ENCODE results near the gene ZNF611. TPM values are rescaled to one million over a fixed set of nuclear protein-coding genes. Genes with fewer than 3 reads are reported as not detected.

ZNF611 gene
- total and polyA plus RNA-seq, 10 of the 15 experiments (the other 5 are each of a cell fraction or from before 2014, with no cell fraction given), result 1.4 to 16.8 (median 7.6) TPM

DNA sequence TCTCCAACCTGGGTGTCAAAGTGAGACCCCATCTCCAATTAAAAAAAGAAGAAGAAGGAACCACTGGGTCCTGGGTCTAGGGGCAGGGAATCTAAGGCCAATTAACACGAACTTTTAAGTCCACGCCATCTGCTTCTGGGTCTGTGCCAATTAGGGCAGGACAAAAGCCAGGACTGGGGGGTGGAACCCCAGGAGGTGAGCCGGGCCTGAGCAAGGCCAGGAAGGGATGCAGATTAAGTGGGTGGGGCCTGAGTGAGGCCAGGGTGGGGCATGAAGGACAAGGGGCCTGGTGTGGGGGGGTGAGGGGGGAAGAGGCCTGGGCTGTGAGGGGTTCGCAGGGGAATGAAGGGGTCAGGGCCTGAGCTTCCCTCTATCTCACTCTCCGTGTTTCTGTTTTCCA lies 70.4 kb downstream of the ZNF611 start:
- ATAC-seq (no peak), FAIRE-seq (no peak), DNase-seq (ENCODE audit: low read depth, low spot score) (no peak)
- no peak overlapping the region for H3K4me3 ChIP-seq
- H3K27ac ChIP-seq (ENCODE audit: control insufficient read depth, insufficient read depth), result no peak overlapping the region
- POLR2A ChIA-PET, result no interaction called here
- 98% methylated on average over 3 of the region's 5 CpGs for WGBS (ENCODE audit: insufficient coverage, insufficient replicate concordance, low lambda C conversion rate, missing lambda C conversion rate)
- BruUV-seq (replicated peaks), result no TSS peak
- in situ Hi-C loops (cut with MboI), result no loop called here
- H2AFZ ChIP-seq (ENCODE audit: control insufficient read depth, low read depth, low read length), result no peak overlapping the region
- no peaks in the 10 kb centered on the region for H4K20me1 ChIP-seq (ENCODE audit: control insufficient read depth, insufficient read depth)
- TF ChIP-seq SREBF2 (IDR thresholded peaks at IDR 0.05; ENCODE audit: low read length) (no peak), CBFB (IDR thresholded peaks at IDR 0.05; ENCODE audit: low read depth) (no peak), MTA3 (IDR thresholded peaks at IDR 0.05; ENCODE audit: borderline replicate concordance, low read length) (no peak)
- TF ChIP-seq, protein P1, sequence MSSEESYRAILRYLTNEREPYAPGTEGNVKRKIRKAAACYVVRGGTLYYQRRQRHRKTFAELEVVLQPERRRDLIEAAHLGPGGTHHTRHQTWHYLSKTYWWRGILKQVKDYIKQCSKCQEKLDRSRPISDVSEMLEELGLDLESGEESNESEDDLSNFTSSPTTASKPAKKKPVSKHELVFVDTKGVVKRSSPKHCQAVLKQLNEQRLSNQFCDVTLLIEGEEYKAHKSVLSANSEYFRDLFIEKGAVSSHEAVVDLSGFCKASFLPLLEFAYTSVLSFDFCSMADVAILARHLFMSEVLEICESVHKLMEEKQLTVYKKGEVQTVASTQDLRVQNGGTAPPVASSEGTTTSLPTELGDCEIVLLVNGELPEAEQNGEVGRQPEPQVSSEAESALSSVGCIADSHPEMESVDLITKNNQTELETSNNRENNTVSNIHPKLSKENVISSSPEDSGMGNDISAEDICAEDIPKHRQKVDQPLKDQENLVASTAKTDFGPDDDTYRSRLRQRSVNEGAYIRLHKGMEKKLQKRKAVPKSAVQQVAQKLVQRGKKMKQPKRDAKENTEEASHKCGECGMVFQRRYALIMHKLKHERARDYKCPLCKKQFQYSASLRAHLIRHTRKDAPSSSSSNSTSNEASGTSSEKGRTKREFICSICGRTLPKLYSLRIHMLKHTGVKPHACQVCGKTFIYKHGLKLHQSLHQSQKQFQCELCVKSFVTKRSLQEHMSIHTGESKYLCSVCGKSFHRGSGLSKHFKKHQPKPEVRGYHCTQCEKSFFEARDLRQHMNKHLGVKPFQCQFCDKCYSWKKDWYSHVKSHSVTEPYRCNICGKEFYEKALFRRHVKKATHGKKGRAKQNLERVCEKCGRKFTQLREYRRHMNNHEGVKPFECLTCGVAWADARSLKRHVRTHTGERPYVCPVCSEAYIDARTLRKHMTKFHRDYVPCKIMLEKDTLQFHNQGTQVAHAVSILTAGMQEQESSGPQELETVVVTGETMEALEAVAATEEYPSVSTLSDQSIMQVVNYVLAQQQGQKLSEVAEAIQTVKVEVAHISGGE (CRISPR knock-in tag; IDR thresholded peaks at IDR 0.05), result no peak
- TF ChIP-seq, protein P2, sequence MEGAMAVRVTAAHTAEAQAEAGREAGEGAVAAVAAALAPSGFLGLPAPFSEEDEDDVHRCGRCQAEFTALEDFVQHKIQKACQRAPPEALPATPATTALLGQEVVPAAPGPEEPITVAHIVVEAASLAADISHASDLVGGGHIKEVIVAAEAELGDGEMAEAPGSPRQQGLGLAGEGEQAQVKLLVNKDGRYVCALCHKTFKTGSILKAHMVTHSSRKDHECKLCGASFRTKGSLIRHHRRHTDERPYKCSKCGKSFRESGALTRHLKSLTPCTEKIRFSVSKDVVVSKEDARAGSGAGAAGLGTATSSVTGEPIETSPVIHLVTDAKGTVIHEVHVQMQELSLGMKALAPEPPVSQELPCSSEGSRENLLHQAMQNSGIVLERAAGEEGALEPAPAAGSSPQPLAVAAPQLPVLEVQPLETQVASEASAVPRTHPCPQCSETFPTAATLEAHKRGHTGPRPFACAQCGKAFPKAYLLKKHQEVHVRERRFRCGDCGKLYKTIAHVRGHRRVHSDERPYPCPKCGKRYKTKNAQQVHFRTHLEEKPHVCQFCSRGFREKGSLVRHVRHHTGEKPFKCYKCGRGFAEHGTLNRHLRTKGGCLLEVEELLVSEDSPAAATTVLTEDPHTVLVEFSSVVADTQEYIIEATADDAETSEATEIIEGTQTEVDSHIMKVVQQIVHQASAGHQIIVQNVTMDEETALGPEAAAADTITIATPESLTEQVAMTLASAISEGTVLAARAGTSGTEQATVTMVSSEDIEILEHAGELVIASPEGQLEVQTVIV (IDR thresholded peaks at IDR 0.05; ENCODE audit: borderline replicate concordance, partially characterized antibody), result no peak
- H3K9ac ChIP-seq (ENCODE audit: control insufficient read depth, insufficient read depth, low read length), result no peak overlapping the region
- intact Hi-C loops (cut with micrococcal nuclease; ENCODE audit: unreplicated experiment), result no loop called here
- SMC1A ChIA-PET (ENCODE audit: uncharacterized antibody, unreplicated experiment), result no interaction called here
- no peaks in the 10 kb centered on the region for H3K27me3 ChIP-seq (replicated peaks in 1 of 2; ENCODE audit: control insufficient read depth in 2 of 2, insufficient read depth in 2 of 2, low read length in 1 of 2)
- peaks cover 5% of the 10 kb centered on the region in 2 experiments; a peak in 3 of 4 replicates for H3K36me3 ChIP-seq (ENCODE audit: control insufficient read depth in 2 of 2, insufficient read depth in 2 of 2, low read length in 1 of 2)
- no peaks in the 10 kb centered on the region; the same call in 2 of the 3 replicates for H3K9me3 ChIP-seq (replicated peaks; ENCODE audit: control insufficient read depth, insufficient read depth, low read length)
- CTCF ChIA-PET, result no interaction called here
- H3K79me2 ChIP-seq (ENCODE audit: control insufficient read depth, insufficient read depth, low read length), result no peaks in the 10 kb centered on the region
- RAD21 ChIA-PET (ENCODE audit: unreplicated experiment), result no interaction called here
- no peak overlapping the region for H3K4me2 ChIP-seq (ENCODE audit: control insufficient read depth, insufficient read depth)
- H3K4me1 ChIP-seq (ENCODE audit: control insufficient read depth, insufficient read depth, low read length), result no peaks in the 10 kb centered on the region
